ENCODE data around the gene CAGE1.
"Not testable (repeated sequence)": the region's sequence is repeated elsewhere in the genome, so short reads cannot be mapped to it uniquely, and the experiment has no call there.

The CAGE1 gene

DNA sequence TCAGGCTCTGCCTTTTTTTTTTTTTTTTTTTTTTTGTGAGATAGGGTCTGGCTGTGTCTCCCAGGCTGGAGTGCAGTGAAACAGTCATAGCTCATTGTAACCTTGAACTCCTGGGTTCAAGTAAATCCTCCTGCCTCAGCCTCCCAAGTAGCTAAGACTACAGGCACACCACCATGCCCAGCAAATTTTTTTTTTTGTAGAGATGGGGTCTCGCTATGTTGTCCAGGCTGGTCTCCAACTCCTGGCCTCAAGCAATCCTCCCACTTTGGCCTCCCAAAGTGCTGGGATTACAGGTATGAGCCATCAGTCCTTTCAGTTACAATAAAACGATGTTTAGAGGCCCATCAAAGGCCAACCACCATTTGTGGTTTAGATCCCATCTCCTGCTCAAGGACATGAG, 70.1 kb downstream of the CAGE1 start:
- no CpG with 5 or more reads among the region's 2 CpGs for WGBS (ENCODE audit: extremely low coverage, insufficient coverage, insufficient read length)

GRCh38 chr6:7317538-7317937, 72.0 kb downstream of the CAGE1 start:
- no peak overlapping the region for H4K12ac ChIP-seq (ENCODE audit: low read depth, low read length)
- no peak overlapping the region for H2BK12ac ChIP-seq (ENCODE audit: low read length)
- no peaks in the 10 kb centered on the region for H3K9me3 ChIP-seq (ENCODE audit: insufficient read depth, low read depth, low read length)
- H2AFZ ChIP-seq (ENCODE audit: insufficient read depth, low read length, poor library complexity) = no peak overlapping the region
- H3K9ac ChIP-seq (ENCODE audit: low read length) = no peak overlapping the region
- H3K4ac ChIP-seq (ENCODE audit: low read depth, low read length) = no peak overlapping the region
- no peak overlapping the region for H2BK5ac ChIP-seq (ENCODE audit: low read depth, low read length, poor library complexity)
- H2BK120ac ChIP-seq (ENCODE audit: insufficient read depth, low read length, poor library complexity) = no peak overlapping the region
- no peak overlapping the region for H3K4me3 ChIP-seq (ENCODE audit: low read depth, low read length)
- H3K27ac ChIP-seq (ENCODE audit: low read depth, low read length) = no peak overlapping the region
- H3K14ac ChIP-seq (ENCODE audit: low read length) = no peak overlapping the region
- H3K36me3 ChIP-seq (ENCODE audit: control insufficient read depth in 1 of 2, insufficient read depth in 2 of 2, low read length in 2 of 2) = no peaks in the 10 kb centered on the region
- H2AK5ac ChIP-seq (ENCODE audit: low read length) = no peak overlapping the region
- DNase-seq = no peak
- H3K4me2 ChIP-seq (ENCODE audit: low read length) = no peak overlapping the region
- no peaks in the 10 kb centered on the region for H3K27me3 ChIP-seq (ENCODE audit: insufficient read depth, low read length)
- peaks cover 0 to 2% of the 10 kb centered on the region in 2 experiments for H3K4me1 ChIP-seq (ENCODE audit: control insufficient read depth in 1 of 2, insufficient read depth in 2 of 2, low read length in 2 of 2)
- no CpG with 5 or more reads among the region's 9 CpGs for WGBS (ENCODE audit: extremely low coverage, insufficient coverage, insufficient read length)
- peaks cover 4% of the 10 kb centered on the region for H3K79me2 ChIP-seq (ENCODE audit: control insufficient read depth, insufficient read depth, low read length, poor library complexity)
- peaks cover 7% of the 10 kb centered on the region for H3K79me1 ChIP-seq (ENCODE audit: low read length)
- H4K91ac ChIP-seq (ENCODE audit: low read depth, low read length) = no peak overlapping the region
- H3K18ac ChIP-seq (ENCODE audit: low read length) = no peak overlapping the region
- no peak overlapping the region for H4K8ac ChIP-seq (ENCODE audit: low read depth, low read length)
- no peak overlapping the region for H3K23ac ChIP-seq (ENCODE audit: low read length)

More for the DNA sequence above, 70.1 kb downstream of the CAGE1 start:
- not testable (repeated sequence) for H3K9me3 ChIP-seq (ENCODE audit: insufficient read depth, low read depth, low read length); H2BK120ac ChIP-seq (ENCODE audit: insufficient read depth, low read length, poor library complexity); H2BK5ac ChIP-seq (ENCODE audit: low read depth, low read length, poor library complexity); DNase-seq; H3K4me2 ChIP-seq (ENCODE audit: low read length); H3K36me3 ChIP-seq (ENCODE audit: control insufficient read depth in 1 of 2, insufficient read depth in 2 of 2, low read length in 2 of 2); H3K4ac ChIP-seq (ENCODE audit: low read depth, low read length); H3K4me1 ChIP-seq (ENCODE audit: control insufficient read depth in 1 of 2, insufficient read depth in 2 of 2, low read length in 2 of 2); H2AFZ ChIP-seq (ENCODE audit: insufficient read depth, low read length, poor library complexity); H3K27me3 ChIP-seq (ENCODE audit: insufficient read depth, low read length); H2BK12ac ChIP-seq (ENCODE audit: low read length); H4K8ac ChIP-seq (ENCODE audit: low read depth, low read length); H3K23ac ChIP-seq (ENCODE audit: low read length); H2AK5ac ChIP-seq (ENCODE audit: low read length); H3K79me2 ChIP-seq (ENCODE audit: control insufficient read depth, insufficient read depth, low read length, poor library complexity); H3K27ac ChIP-seq (ENCODE audit: low read depth, low read length); H3K9ac ChIP-seq (ENCODE audit: low read length); H3K4me3 ChIP-seq (ENCODE audit: low read depth, low read length); H3K14ac ChIP-seq (ENCODE audit: low read length); H4K91ac ChIP-seq (ENCODE audit: low read depth, low read length); H3K18ac ChIP-seq (ENCODE audit: low read length); H4K12ac ChIP-seq (ENCODE audit: low read depth, low read length); H3K79me1 ChIP-seq (ENCODE audit: low read length)

DNA sequence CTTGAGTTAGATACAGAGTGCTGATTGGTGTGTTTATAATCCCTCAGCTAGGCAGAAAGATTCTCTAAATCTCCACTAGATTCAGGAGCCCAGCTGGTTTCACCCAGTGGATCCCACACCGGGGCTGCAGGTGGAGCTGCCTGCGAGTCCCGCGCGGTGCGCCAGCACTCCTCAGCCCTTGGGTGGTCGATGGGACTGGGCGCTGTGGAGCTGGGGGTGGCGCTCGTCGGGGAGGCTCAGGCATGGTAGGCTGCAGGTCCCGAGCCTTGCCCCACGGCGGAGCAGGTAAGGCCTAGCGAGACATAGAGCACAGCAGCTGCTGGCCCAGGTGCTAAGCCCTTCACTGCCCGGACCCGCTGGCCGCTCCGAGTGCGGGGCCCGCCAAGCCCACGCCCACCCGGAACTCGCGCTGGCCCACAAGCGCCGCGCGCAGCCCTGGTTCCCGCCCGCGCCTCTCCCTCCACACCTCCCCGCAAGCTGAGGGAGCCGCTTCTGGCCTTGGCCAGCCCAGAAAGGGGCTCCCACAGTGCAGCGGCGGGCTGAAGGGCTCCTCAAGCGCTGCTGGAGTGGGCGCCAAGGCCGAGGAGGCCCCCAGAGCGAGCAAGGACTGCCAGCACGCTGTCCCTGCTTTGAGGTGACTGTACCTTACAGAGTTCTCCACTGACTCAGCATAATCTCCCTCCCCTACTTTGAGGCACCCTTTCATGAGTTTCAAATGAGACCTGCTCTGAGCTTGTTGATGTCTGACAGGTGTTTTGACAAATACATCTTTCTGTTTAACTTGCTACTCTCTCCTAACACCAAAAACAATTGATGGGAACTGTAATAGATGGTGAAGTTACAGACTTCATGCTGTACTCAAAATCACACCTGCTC, 72.6 kb downstream of the CAGE1 start:
- Histone ChIP-seq H2AK5ac (ENCODE audit: low read length) (no peak overlapping the region), H3K9ac (ENCODE audit: low read length) (no peak overlapping the region), H3K14ac (ENCODE audit: low read length) (no peak overlapping the region), H2AFZ (ENCODE audit: insufficient read depth, low read length, poor library complexity) (no peak overlapping the region), H3K9me3 (ENCODE audit: insufficient read depth, low read depth, low read length) (no peaks in the 10 kb centered on the region), H3K23ac (ENCODE audit: low read length) (no peak overlapping the region), H2BK5ac (ENCODE audit: low read depth, low read length, poor library complexity) (no peak overlapping the region), H4K91ac (ENCODE audit: low read depth, low read length) (no peak overlapping the region), H3K4me2 (ENCODE audit: low read length) (no peak overlapping the region), H4K8ac (ENCODE audit: low read depth, low read length) (no peak overlapping the region), H4K12ac (ENCODE audit: low read depth, low read length) (no peak overlapping the region), H2BK12ac (ENCODE audit: low read length) (no peak overlapping the region), H3K36me3 (ENCODE audit: control insufficient read depth in 1 of 2, insufficient read depth in 2 of 2, low read length in 2 of 2) (no peaks in the 10 kb centered on the region), H2BK120ac (ENCODE audit: insufficient read depth, low read length, poor library complexity) (no peak overlapping the region), H3K79me2 (ENCODE audit: control insufficient read depth, insufficient read depth, low read length, poor library complexity) (peaks cover 8% of the 10 kb centered on the region), H3K18ac (ENCODE audit: low read length) (no peak overlapping the region), H3K4me1 (ENCODE audit: control insufficient read depth in 1 of 2, insufficient read depth in 2 of 2, low read length in 2 of 2) (peaks cover 0 to 2% of the 10 kb centered on the region in 2 experiments), H3K27ac (ENCODE audit: low read depth, low read length) (no peak overlapping the region), H3K27me3 (ENCODE audit: insufficient read depth, low read length) (no peaks in the 10 kb centered on the region), H3K79me1 (ENCODE audit: low read length) (peaks cover 10% of the 10 kb centered on the region), H3K4me3 (ENCODE audit: low read depth, low read length) (no peak overlapping the region), H3K4ac (ENCODE audit: low read depth, low read length) (no peak overlapping the region)
- no CpG with 5 or more reads among the region's 41 CpGs for WGBS (ENCODE audit: extremely low coverage, insufficient coverage, insufficient read length)
- DNase-seq = no peak

DNA sequence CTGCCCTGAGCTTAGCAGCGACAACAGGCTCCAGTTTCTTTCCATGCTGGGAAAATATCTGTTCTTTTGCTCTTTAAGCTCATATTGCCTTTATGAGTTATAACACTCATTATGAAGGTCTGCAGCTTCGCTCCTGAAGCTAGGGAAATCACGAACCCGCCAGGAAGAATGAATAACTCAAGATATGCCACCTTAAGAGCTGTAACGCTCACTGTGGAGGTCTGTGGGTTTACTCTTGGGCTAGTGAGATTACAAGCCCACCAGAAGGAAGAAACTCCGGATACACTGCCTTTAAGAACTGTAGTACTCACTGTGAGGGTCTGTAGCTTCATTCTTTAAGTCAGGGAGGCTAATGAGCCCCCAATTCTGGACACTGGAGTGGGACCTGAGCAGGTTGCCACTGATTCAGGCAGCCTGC, 73.6 kb downstream of the CAGE1 start:
- Histone ChIP-seq H2AFZ (ENCODE audit: insufficient read depth, low read length, poor library complexity) (no peak overlapping the region), H4K12ac (ENCODE audit: low read depth, low read length) (no peak overlapping the region), H2BK120ac (ENCODE audit: insufficient read depth, low read length, poor library complexity) (no peak overlapping the region), H3K79me1 (ENCODE audit: low read length) (peaks cover 10% of the 10 kb centered on the region), H3K4me2 (ENCODE audit: low read length) (no peak overlapping the region), H3K18ac (ENCODE audit: low read length) (no peak overlapping the region), H3K27ac (ENCODE audit: low read depth, low read length) (no peak overlapping the region), H2AK5ac (ENCODE audit: low read length) (no peak overlapping the region), H3K9ac (ENCODE audit: low read length) (no peak overlapping the region), H2BK12ac (ENCODE audit: low read length) (no peak overlapping the region), H3K4ac (ENCODE audit: low read depth, low read length) (no peak overlapping the region), H3K4me3 (ENCODE audit: low read depth, low read length) (no peak overlapping the region), H3K27me3 (ENCODE audit: insufficient read depth, low read length) (no peaks in the 10 kb centered on the region), H4K8ac (ENCODE audit: low read depth, low read length) (no peak overlapping the region), H4K91ac (ENCODE audit: low read depth, low read length) (no peak overlapping the region), H2BK5ac (ENCODE audit: low read depth, low read length, poor library complexity) (no peak overlapping the region), H3K4me1 (ENCODE audit: control insufficient read depth in 1 of 2, insufficient read depth in 2 of 2, low read length in 2 of 2) (peaks cover 0 to 2% of the 10 kb centered on the region in 2 experiments), H3K23ac (ENCODE audit: low read length) (no peak overlapping the region), H3K36me3 (ENCODE audit: control insufficient read depth in 1 of 2, insufficient read depth in 2 of 2, low read length in 2 of 2) (no peaks in the 10 kb centered on the region), H3K14ac (ENCODE audit: low read length) (no peak overlapping the region), H3K79me2 (ENCODE audit: control insufficient read depth, insufficient read depth, low read length, poor library complexity) (peaks cover 8% of the 10 kb centered on the region), H3K9me3 (ENCODE audit: insufficient read depth, low read depth, low read length) (no peaks in the 10 kb centered on the region)
- no peak for DNase-seq
- no CpG with 5 or more reads among the region's 6 CpGs for WGBS (ENCODE audit: extremely low coverage, insufficient coverage, insufficient read length)
